ENCODE measurements around the gene DLG2. TPM values are rescaled to one million over a fixed set of nuclear protein-coding genes. Genes with fewer than 3 reads are reported as not detected.

DLG2 gene
- polyA plus RNA-seq, 1 donor = 8.1 TPM

DNA sequence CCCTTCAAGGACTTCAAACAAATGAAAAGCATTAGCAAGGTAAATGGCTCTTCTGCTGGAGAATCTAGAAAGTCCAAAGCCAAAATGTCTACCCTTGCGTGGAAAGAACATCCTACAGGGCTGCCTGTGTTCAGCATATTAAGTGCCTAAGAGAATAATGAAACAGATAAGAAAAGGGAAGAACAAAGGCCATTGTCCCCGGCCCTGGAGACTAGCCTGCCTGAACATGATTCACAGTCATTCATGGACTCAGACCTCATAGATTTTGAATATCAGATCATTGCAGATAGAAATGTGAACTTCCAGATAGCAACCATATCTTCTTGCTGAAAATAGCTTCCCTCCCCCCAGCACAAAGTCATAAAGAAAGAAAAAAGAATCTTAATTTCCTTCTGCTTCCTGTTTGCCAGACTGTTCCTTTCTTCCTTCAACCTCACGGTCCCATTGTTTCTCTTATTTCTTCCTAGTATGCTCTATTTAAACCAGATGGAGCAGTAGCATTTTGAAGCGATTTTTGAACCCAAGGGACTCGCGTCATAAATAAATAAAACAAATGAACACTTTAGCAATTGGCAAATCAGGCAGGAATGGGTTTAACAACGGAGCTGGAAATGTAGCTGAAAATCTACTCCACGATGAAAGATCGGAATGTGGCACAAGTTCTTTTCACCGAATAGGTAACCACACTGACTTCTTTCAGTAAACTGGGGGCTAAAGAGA lies 1932.8 kb downstream of the DLG2 start:
- no peaks in the 10 kb centered on the region for H3K27me3 ChIP-seq (ENCODE audit: control insufficient read depth, insufficient read depth, low read length)
- H3K9me3 ChIP-seq (ENCODE audit: control insufficient read depth, low read depth, low read length) = no peaks in the 10 kb centered on the region
- peaks cover 7% of the 10 kb centered on the region for H3K4me1 ChIP-seq (ENCODE audit: control insufficient read depth, insufficient read depth, low read length)
- no peaks in the 10 kb centered on the region for H3K36me3 ChIP-seq (ENCODE audit: control insufficient read depth, insufficient read depth, low read length)
- peak in 1 of 2 donors; percentile 33 for DNase-seq
- H3K4me3 ChIP-seq (ENCODE audit: low read length) = no peak overlapping the region
- WGBS (ENCODE audit: insufficient coverage, low lambda C conversion rate) = 100% methylated on average over 2 of the region's 10 CpGs
- H3K27ac ChIP-seq (ENCODE audit: low read length) = no peak overlapping the region

DNA sequence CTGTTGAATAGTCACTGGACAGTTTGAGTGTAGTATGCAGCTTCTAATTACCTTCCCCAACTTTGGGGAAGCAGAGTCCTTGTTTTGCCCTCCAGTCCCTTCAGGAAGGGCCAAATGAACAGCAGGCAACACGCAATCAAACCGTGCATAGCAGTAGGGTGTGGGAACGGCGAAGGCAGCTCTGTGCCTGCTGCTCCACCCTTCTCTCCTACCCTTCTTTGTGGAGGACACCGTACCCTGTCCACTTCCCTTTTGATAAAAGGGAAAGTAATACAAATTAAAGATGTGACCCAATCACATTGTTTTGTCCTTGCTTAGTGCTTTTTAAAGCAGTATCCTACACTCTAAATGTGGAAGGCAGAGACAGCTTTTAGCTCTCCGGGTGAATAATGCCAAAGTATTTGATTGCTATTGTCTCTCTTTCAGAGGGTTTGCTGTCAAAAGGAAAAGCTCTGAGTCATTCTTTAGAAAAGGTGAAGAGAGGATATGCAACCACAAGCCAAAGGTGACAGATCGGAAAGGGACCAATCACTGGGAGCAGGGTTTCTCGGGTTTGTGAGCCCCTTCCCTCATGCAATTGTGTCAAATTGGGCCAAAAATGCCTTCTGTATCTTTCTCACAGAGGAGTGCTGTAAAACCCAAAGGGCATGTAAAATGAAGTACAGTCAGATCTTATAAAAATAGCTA lies 1933.7 kb downstream of the DLG2 start:
- Histone ChIP-seq H3K4me1 (ENCODE audit: control insufficient read depth, insufficient read depth, low read length) (peaks cover 7% of the 10 kb centered on the region), H3K27ac (ENCODE audit: low read length) (no peak overlapping the region), H3K4me3 (ENCODE audit: low read length) (no peak overlapping the region), H3K27me3 (ENCODE audit: control insufficient read depth, insufficient read depth, low read length) (no peaks in the 10 kb centered on the region), H3K36me3 (ENCODE audit: control insufficient read depth, insufficient read depth, low read length) (no peaks in the 10 kb centered on the region), H3K9me3 (ENCODE audit: control insufficient read depth, low read depth, low read length) (no peaks in the 10 kb centered on the region)
- no peak for DNase-seq
- WGBS (ENCODE audit: insufficient coverage, low lambda C conversion rate) = 100% methylated on average over 1 of the region's 8 CpGs

DNA sequence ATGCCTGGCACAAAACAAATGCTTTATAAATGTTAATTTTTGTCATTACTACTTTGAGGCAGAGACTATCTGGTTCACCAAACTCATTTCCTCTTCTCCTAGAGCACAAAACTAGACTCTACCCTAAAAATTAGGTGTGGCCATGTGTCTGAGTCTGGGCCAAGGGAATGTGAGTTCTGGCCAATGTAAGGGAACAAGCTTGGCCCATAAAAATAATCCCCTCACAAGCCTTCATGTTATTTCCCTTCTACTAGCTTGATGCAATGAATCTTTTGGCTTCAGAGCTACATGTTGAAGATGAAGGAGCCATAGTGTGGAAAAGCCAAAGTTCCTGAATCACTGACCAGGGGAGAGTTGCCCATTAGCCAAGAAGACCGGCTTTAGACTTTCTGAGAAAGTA lies 1934.5 kb downstream of the DLG2 start:
- no peak overlapping the region for H3K27ac ChIP-seq (ENCODE audit: low read length)
- WGBS (ENCODE audit: insufficient coverage, low lambda C conversion rate) = 80% methylated on average over 1 of the region's 1 CpG
- no peaks in the 10 kb centered on the region for H3K27me3 ChIP-seq (ENCODE audit: control insufficient read depth, insufficient read depth, low read length)
- H3K4me1 ChIP-seq (ENCODE audit: control insufficient read depth, insufficient read depth, low read length) = peaks cover 7% of the 10 kb centered on the region
- no peak overlapping the region for H3K4me3 ChIP-seq (ENCODE audit: low read length)
- no peaks in the 10 kb centered on the region for H3K9me3 ChIP-seq (ENCODE audit: control insufficient read depth, low read depth, low read length)
- H3K36me3 ChIP-seq (ENCODE audit: control insufficient read depth, insufficient read depth, low read length) = no peaks in the 10 kb centered on the region
- DNase-seq = no peak

DNA sequence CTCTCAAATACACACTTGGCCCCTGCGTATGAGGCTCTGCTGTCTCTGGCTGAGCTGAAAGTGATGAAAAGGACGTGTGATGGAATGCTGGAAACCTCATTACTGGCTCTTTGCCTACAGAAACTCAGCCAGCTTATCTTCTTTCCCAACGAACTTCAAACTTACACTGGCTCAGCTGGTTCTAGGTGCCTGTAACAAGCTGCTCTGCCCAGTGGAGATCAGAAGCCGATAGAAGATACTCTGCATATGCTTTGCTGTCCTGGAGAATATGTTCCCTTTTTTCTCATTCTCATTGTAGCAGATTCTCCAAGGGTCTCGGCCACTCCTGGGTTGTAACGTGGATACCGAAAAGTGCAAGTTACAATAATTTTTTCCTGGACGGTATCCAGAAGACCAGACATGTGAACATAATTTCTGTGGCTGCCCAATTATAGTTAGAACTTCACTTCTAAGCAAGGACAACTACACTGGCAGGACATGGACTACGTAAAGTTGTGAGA lies 1935.6 kb downstream of the DLG2 start:
- no peaks in the 10 kb centered on the region for H3K36me3 ChIP-seq (ENCODE audit: control insufficient read depth, insufficient read depth, low read length)
- H3K27me3 ChIP-seq (ENCODE audit: control insufficient read depth, insufficient read depth, low read length) = no peaks in the 10 kb centered on the region
- H3K9me3 ChIP-seq (ENCODE audit: control insufficient read depth, low read depth, low read length) = no peaks in the 10 kb centered on the region
- WGBS (ENCODE audit: insufficient coverage, low lambda C conversion rate) = 33% methylated on average over 3 of the region's 9 CpGs
- H3K4me1 ChIP-seq (ENCODE audit: control insufficient read depth, insufficient read depth, low read length) = peaks cover 7% of the 10 kb centered on the region
- peak; percentile 83 to 88 for DNase-seq
- peak overlapping the region; percentile 72 for H3K27ac ChIP-seq (ENCODE audit: low read length)
- no peak overlapping the region for H3K4me3 ChIP-seq (ENCODE audit: low read length)

DNA sequence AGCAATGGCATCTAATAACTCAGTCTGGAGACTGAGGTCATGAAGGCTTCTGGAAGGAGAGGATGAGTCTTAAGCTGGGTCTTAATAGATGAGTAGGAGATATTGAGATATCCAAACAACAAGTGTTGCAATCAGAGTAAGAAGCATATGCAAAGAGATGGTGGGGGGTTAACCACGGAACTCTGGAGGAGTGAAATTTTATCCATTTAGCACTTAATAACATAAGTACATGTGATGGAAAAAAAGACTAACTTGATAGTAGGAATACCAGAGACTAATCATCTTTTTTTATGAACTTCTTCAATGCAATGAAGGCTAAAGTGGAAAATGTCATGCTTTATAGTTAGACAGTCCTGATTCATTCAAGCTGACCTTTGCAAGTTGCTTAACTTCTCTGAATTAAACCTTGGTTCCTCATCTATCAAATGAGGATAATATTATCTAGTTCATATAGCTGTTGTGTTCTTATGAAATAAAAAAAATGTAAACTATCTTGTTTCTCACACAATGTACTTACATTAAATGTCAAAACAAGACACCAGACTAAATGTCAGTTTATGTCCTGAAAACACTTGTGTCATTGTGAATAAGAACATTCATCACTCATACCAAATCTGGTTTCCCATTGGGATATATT lies 1937.9 kb downstream of the DLG2 start:
- no peaks in the 10 kb centered on the region for H3K9me3 ChIP-seq (ENCODE audit: control insufficient read depth, low read depth, low read length)
- no peaks in the 10 kb centered on the region for H3K27me3 ChIP-seq (ENCODE audit: control insufficient read depth, insufficient read depth, low read length)
- H3K27ac ChIP-seq (ENCODE audit: low read length) = no peak overlapping the region
- H3K4me3 ChIP-seq (ENCODE audit: low read length) = no peak overlapping the region
- no CpG with 5 or more reads among the region's 1 CpG for WGBS (ENCODE audit: insufficient coverage, low lambda C conversion rate)
- peaks cover 7% of the 10 kb centered on the region for H3K4me1 ChIP-seq (ENCODE audit: control insufficient read depth, insufficient read depth, low read length)
- H3K36me3 ChIP-seq (ENCODE audit: control insufficient read depth, insufficient read depth, low read length) = no peaks in the 10 kb centered on the region
- DNase-seq = no peak

DNA sequence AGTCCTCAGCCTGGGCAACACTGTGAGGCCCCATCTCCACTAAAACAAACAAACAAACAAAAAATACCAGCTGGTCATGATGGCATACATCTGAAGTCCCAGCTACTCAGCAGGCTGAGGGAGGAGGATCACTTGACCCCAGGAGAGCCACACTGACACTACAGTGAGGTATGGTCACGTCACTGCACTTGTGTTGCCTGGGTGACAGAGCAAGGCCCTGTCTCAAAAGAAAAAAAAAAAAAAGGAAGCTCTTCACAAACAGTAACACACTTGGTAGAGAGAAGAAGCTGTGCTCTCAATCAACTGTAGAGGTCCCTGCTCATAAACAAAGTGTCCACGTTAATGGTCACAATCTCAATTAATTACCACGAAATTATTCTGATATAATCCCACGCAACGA lies 1939.4 kb downstream of the DLG2 start:
- Histone ChIP-seq H3K36me3 (ENCODE audit: control insufficient read depth, insufficient read depth, low read length) (no peaks in the 10 kb centered on the region), H3K4me1 (ENCODE audit: control insufficient read depth, insufficient read depth, low read length) (peaks cover 7% of the 10 kb centered on the region), H3K4me3 (ENCODE audit: low read length) (no peak overlapping the region), H3K27ac (ENCODE audit: low read length) (no peak overlapping the region), H3K9me3 (ENCODE audit: control insufficient read depth, low read depth, low read length) (no peaks in the 10 kb centered on the region), H3K27me3 (ENCODE audit: control insufficient read depth, insufficient read depth, low read length) (no peaks in the 10 kb centered on the region)
- no peak for DNase-seq
- 100% methylated on average over 1 of the region's 5 CpGs for WGBS (ENCODE audit: insufficient coverage, low lambda C conversion rate)

DNA sequence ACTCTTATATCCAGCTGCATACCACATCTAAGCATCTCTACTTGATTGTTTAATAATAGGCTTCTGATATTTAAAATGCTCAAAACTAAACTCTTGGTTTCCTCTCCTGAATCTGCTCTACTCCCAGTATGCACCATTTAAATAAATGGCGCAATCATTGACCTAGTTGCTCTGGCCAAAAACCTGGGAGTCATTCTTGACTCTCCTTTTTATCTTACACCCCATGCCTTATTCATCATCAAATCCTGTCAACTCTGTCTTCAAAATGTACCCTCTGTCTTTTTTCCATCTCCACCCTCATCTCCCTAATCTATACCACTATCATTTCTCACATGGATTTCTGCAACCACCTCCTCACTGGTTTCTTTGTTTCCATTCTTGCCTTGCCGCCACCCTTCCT lies 1941.4 kb downstream of the DLG2 start:
- Histone ChIP-seq H3K36me3 (ENCODE audit: control insufficient read depth, insufficient read depth, low read length) (no peaks in the 10 kb centered on the region), H3K9me3 (ENCODE audit: control insufficient read depth, low read depth, low read length) (no peaks in the 10 kb centered on the region), H3K4me3 (ENCODE audit: low read length) (no peak overlapping the region), H3K4me1 (ENCODE audit: control insufficient read depth, insufficient read depth, low read length) (no peaks in the 10 kb centered on the region), H3K27me3 (ENCODE audit: control insufficient read depth, insufficient read depth, low read length) (peaks cover 8% of the 10 kb centered on the region), H3K27ac (ENCODE audit: low read length) (no peak overlapping the region)
- DNase-seq = no peak
- WGBS (ENCODE audit: insufficient coverage, low lambda C conversion rate) = 88% methylated on average over 1 of the region's 2 CpGs

DNA sequence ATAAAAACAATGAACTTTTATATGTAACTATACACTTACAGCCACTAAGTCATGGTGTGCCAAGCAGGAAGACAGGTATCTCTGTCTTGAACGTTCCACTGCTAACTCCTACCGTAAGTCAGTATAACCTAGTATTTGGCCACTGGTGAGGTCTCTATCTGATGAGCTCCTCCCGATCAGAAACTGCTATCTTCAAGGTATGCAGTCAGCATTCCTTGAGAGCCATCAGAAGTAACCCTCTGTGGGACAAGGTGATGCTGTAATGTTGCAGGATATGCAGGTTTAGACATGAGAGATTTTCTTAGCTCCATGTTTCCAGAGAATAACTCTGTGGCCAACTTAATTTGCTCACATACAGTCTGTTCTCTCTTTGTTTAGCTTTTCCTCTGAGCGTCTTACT lies 1943.1 kb downstream of the DLG2 start:
- Histone ChIP-seq H3K27ac (ENCODE audit: low read length) (no peak overlapping the region), H3K36me3 (ENCODE audit: control insufficient read depth, insufficient read depth, low read length) (no peaks in the 10 kb centered on the region), H3K4me1 (ENCODE audit: control insufficient read depth, insufficient read depth, low read length) (no peaks in the 10 kb centered on the region), H3K9me3 (ENCODE audit: control insufficient read depth, low read depth, low read length) (no peaks in the 10 kb centered on the region), H3K27me3 (ENCODE audit: control insufficient read depth, insufficient read depth, low read length) (peaks cover 8% of the 10 kb centered on the region), H3K4me3 (ENCODE audit: low read length) (no peak overlapping the region)
- WGBS (ENCODE audit: insufficient coverage, low lambda C conversion rate) = no CpG with 5 or more reads among the region's 4 CpGs
- no peak for DNase-seq

DNA sequence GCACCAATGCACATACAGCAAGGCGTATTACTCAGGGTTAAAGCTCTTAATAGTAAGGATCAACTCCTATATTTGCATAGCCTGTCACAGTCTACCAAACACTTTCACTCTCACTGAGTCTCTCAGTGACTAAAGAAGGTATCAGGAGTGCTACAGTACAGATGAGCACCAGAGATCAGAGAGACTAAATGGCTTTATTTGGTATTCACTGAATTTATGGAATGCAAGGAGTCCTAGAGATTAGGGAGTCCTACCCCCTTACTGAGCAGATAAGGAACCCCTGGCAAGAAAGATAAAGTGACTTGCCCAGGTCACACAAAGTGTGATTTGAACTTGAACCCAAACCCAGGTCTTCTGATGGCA lies 1944.6 kb downstream of the DLG2 start:
- WGBS (ENCODE audit: insufficient coverage, low lambda C conversion rate) = no CpG with 5 or more reads among the region's 1 CpG

DNA sequence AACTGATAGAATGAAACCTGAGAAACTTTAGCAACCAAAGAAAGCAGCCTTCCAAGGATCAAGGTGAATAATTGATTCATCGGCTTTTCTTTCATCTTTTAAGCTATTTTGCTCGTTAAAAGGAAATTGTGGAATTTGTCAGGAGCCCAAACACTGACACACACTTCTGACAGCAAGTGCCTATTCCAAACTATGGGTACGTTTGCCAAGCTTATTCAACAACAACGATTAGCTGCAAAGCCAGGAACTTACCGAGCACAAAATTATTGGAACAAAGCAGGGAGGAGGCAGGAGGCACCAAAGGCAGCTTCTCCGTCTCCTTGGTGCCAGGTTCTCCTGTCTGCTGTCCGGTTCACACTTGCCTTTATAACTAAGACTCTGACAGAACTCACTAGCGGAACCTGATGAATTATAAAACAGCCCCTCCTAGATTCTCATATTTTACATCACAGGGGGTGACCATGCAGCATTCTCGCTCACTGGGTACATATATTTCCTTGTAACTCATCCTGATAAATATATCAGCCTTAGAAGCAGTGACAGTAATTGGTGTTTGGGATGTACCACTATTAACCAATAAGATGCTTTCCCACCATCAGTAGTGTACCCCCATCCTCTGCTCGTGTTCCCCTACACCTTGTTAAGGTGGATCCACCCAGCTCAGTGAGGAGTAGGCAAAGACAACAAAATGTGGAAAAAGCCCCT lies 1945.1 kb downstream of the DLG2 start:
- H3K9me3 ChIP-seq (ENCODE audit: control insufficient read depth, low read depth, low read length) = no peaks in the 10 kb centered on the region
- H3K36me3 ChIP-seq (ENCODE audit: control insufficient read depth, insufficient read depth, low read length) = no peaks in the 10 kb centered on the region
- 80% methylated on average over 1 of the region's 10 CpGs for WGBS (ENCODE audit: insufficient coverage, low lambda C conversion rate)
- H3K4me3 ChIP-seq (ENCODE audit: low read length) = no peak overlapping the region
- H3K27ac ChIP-seq (ENCODE audit: low read length) = no peak overlapping the region
- peaks cover 8% of the 10 kb centered on the region for H3K27me3 ChIP-seq (ENCODE audit: control insufficient read depth, insufficient read depth, low read length)
- no peaks in the 10 kb centered on the region for H3K4me1 ChIP-seq (ENCODE audit: control insufficient read depth, insufficient read depth, low read length)
- no peak for DNase-seq

More for the DNA sequence above, 1944.6 kb downstream of the DLG2 start:
- H3K27me3 ChIP-seq (ENCODE audit: control insufficient read depth, insufficient read depth, low read length) = peaks cover 8% of the 10 kb centered on the region
- no peak overlapping the region for H3K27ac ChIP-seq (ENCODE audit: low read length)
- H3K9me3 ChIP-seq (ENCODE audit: control insufficient read depth, low read depth, low read length) = no peaks in the 10 kb centered on the region
- H3K4me1 ChIP-seq (ENCODE audit: control insufficient read depth, insufficient read depth, low read length) = no peaks in the 10 kb centered on the region
- no peak overlapping the region for H3K4me3 ChIP-seq (ENCODE audit: low read length)
- H3K36me3 ChIP-seq (ENCODE audit: control insufficient read depth, insufficient read depth, low read length) = no peaks in the 10 kb centered on the region
- DNase-seq = no peak
